PC-3 (cell line): ENCODE data around the gene TMEM132E. TPM values are rescaled to one million over a fixed set of nuclear protein-coding genes. Genes with fewer than 3 reads are reported as not detected.

Experiments used
- ATAC-seq: fragments of 200-7000 bp; cut with Tn5 transposase; 2 replicates; pipeline ENCODE4 v1.9.1; 2020; ENCODE audit warnings: mild to moderate bottlenecking, moderate library complexity
- BruUV-seq: library from RNA; stranded (reverse); fragments of 400-500 nt; replicated peaks from 2 replicates; lab custom pipeline; 2021; lab: Mats Ljungman, UMichigan
- CTCF ChIA-PET: fragments of 300-600 bp; sonication (Branson Sonifier 250); formaldehyde crosslinking; loops from one replicate; lab custom pipeline; 2022; ENCODE audit warnings: antibody characterized with exemption; lab: Charles Lee
- POLR2A ChIA-PET: fragments of 300-600 bp; sonication (Branson Sonifier 250); formaldehyde crosslinking; loops from one replicate; lab custom pipeline; 2022; ENCODE audit warnings: antibody characterized with exemption; ENCODE audit not compliant: unreplicated experiment; lab: Charles Lee
- DNase-seq: peaks from one replicate; pipeline ENCODE4 v3.0.0-alpha.2; 2015
- H2AFZ ChIP-seq: fragments of 300-600 bp; sonication (generic); 2 replicates; pipeline ENCODE4 v1.6.0; 2016; ENCODE audit warnings: antibody characterized with exemption, low read length
- H3F3A ChIP-seq: fragments of 300-600 bp; sonication (generic); one replicate; pipeline ENCODE4 v1.6.0; 2017; ENCODE audit warnings: antibody characterized with exemption, low read length, control low read depth, mild to moderate bottlenecking; ENCODE audit not compliant: unreplicated experiment
- H3K27ac ChIP-seq: fragments of 300-600 bp; sonication (generic); 2 replicates; pipeline ENCODE4 v1.5.1; 2016; ENCODE audit warnings: mild to moderate bottlenecking, low read length
- H3K27me3 ChIP-seq: fragments of 300-600 bp; sonication (generic); 2 replicates; pipeline ENCODE4 v1.6.1; 2016; ENCODE audit warnings: low read length, mixed read lengths
- H3K36me3 ChIP-seq: fragments of 300-600 bp; sonication (generic); 2 replicates; pipeline ENCODE4 v1.6.1; 2016; ENCODE audit warnings: low read depth, mixed run types, low read length, mixed read lengths
- H3K4me1 ChIP-seq: fragments of 300-600 bp; sonication (generic); 2 replicates; pipeline ENCODE4 v1.5.1; 2016; ENCODE audit warnings: low read length; ENCODE audit not compliant: insufficient read depth
- H3K4me2 ChIP-seq: fragments of 300-600 bp; sonication (generic); 2 replicates; pipeline ENCODE4 v1.6.0; 2016; ENCODE audit warnings: low read length
- H3K4me3 ChIP-seq: fragments of 300-600 bp; sonication (generic); 2 replicates; pipeline ENCODE4 v1.5.1; 2016; ENCODE audit warnings: mild to moderate bottlenecking, low read length, mixed read lengths
- H3K79me2 ChIP-seq: fragments of 300-600 bp; sonication (generic); 2 replicates; pipeline ENCODE4 v1.6.1; 2017; ENCODE audit warnings: low read length, mixed read lengths
- H3K9ac ChIP-seq: fragments of 300-600 bp; sonication (generic); 2 replicates; pipeline ENCODE4 v1.6.0; 2016; ENCODE audit warnings: mild to moderate bottlenecking, low read length
- H3K9me2 ChIP-seq: fragments of 300-600 bp; sonication (generic); replicated peaks from 2 replicates; pipeline ENCODE4 v1.6.1; 2016; ENCODE audit warnings: mixed run types, low read length, mixed read lengths
- H3K9me3 ChIP-seq: fragments of 300-600 bp; sonication (generic); 2 replicates; pipeline ENCODE4 v1.6.1; 2016; ENCODE audit warnings: low read length, mixed read lengths
- H4K20me1 ChIP-seq: fragments of 300-600 bp; sonication (generic); 2 replicates; pipeline ENCODE4 v1.6.1; 2016; ENCODE audit warnings: low read length, mixed read lengths
- EZH2 ChIP-seq: fragments of 300-600 bp; sonication (generic); IDR thresholded peaks from one replicate; pipeline ENCODE4 v1.6.1; 2017; ENCODE audit warnings: antibody characterized with exemption, mild to moderate bottlenecking, low read length; ENCODE audit not compliant: unreplicated experiment
- EZH2phosphoT487 ChIP-seq: fragments of 300-600 bp; sonication (generic); IDR thresholded peaks from 2 replicates; pipeline ENCODE4 v1.6.1; 2018; ENCODE audit warnings: mild to moderate bottlenecking, antibody characterized with exemption, low read length, borderline replicate concordance
- intact Hi-C: fragments of 100-400 bp; cut with micrococcal nuclease; formaldehyde crosslinking; loops from 2 replicates; pipeline ENCODE4 v1.9.0; 2023
- total RNA-seq: library from RNA; depleted of rRNA; stranded (reverse); fragments of >200 nt; gene quantifications from 2 replicates; pipeline ENCODE4 v1.2.3, GENCODE V29; 2014
- TF ChIP-seq, protein P1 (sequence below): fragments of 300-600 bp; sonication (generic); conservative IDR thresholded peaks from 2 replicates; pipeline ENCODE4 v1.5.1; 2017; ENCODE audit warnings: antibody characterized with exemption, low read depth, mild to moderate bottlenecking, low read length

The TMEM132E gene
- total RNA-seq, 1 experiment from 2014 or later: not detected

DNA sequence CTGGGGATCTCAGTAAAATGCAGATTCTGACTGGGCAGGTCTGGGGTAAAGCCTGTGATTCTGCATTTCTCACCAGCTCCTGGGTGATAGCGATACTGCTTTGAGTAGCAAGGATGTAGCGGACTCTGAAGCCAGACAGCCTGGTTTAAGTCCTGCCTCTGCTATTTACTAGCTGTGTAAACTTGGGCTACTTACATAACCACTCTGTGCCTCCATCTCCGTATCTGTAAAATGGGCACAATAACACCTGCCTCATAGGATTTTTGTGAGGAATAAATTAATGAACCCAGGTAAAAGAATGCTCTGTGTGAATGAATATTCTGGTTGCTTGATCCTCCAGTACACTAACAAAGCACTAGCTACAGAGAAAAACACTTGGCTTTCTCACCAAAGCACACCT is 54.4 kb downstream of the TMEM132E start:
- Histone ChIP-seq H3K4me3 (no peak overlapping the region), H3K79me2 (no peaks in the 10 kb centered on the region), H3K4me1 (no peaks in the 10 kb centered on the region), H4K20me1 (no peaks in the 10 kb centered on the region), H3K36me3 (no peaks in the 10 kb centered on the region), H3K9ac (no peak overlapping the region), H2AFZ (no peak overlapping the region), H3K27me3 (no peaks in the 10 kb centered on the region), H3F3A (no peaks in the 10 kb centered on the region), H3K27ac (no peak overlapping the region), H3K9me2 (no peaks in the 10 kb centered on the region), H3K4me2 (no peak overlapping the region), H3K9me3 (no peaks in the 10 kb centered on the region)
- CTCF ChIA-PET: no interaction called here
- TF ChIP-seq EZH2 (no peak), EZH2phosphoT487 (no peak)
- TF ChIP-seq, protein P1, sequence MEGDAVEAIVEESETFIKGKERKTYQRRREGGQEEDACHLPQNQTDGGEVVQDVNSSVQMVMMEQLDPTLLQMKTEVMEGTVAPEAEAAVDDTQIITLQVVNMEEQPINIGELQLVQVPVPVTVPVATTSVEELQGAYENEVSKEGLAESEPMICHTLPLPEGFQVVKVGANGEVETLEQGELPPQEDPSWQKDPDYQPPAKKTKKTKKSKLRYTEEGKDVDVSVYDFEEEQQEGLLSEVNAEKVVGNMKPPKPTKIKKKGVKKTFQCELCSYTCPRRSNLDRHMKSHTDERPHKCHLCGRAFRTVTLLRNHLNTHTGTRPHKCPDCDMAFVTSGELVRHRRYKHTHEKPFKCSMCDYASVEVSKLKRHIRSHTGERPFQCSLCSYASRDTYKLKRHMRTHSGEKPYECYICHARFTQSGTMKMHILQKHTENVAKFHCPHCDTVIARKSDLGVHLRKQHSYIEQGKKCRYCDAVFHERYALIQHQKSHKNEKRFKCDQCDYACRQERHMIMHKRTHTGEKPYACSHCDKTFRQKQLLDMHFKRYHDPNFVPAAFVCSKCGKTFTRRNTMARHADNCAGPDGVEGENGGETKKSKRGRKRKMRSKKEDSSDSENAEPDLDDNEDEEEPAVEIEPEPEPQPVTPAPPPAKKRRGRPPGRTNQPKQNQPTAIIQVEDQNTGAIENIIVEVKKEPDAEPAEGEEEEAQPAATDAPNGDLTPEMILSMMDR: no peak
- no peak for ATAC-seq
- BruUV-seq: no TSS peak
- POLR2A ChIA-PET: no interaction called here
- no peak for DNase-seq
- intact Hi-C loops: no loop called here

DNA sequence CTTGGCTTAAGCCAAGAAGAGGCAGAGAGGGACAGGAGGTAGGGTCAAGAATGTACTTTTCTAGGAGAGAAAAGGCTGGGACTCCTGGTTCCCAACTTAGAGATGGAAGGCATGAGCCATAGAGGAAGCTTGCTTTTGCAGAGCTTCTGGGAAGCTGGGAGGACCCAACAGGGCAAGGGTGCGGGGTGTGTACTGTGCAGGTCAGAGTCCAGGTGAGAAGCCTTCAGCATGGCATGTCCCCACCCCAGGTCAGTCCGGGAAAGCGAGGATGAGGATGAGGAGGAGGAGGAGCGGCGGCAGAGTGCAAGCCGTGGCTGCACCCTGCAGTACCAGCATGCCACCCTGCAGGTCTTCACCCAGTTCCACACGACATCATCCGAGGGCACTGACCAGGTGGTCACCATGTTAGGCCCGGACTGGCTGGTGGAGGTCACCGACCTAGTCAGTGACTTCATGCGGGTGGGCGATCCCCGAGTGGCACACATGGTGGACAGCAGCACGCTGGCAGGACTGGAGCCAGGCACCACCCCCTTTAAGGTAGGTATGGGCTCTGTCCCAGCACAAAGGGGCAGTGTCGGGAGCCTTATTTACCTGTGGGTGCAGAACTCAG is 55.3 kb downstream of the TMEM132E start:
- BruUV-seq: no TSS peak

DNA sequence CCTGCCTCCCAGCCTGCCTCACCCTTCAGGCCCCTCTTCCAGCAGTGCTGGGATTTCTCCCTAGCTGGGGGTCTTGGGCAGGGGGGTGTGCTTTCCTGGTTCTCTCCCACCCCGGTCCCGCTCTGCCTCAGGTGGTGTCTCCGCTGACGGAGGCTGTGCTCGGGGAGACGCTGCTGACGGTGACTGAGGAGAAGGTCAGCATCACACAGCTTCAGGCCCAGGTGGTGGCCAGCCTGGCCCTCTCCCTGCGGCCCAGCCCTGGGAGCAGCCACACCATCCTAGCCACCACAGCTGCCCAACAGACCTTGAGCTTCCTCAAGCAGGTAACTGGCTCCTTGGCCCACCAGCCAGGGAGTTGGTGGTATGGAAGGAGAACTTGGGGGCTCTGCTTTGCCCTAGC is 56.5 kb downstream of the TMEM132E start:
- Histone ChIP-seq H3K4me1 (no peaks in the 10 kb centered on the region), H3K4me2 (no peak overlapping the region), H3K36me3 (no peaks in the 10 kb centered on the region), H3F3A (no peaks in the 10 kb centered on the region), H2AFZ (no peak overlapping the region), H3K79me2 (no peaks in the 10 kb centered on the region), H3K27ac (no peak overlapping the region), H3K9me3 (no peaks in the 10 kb centered on the region), H4K20me1 (no peaks in the 10 kb centered on the region), H3K27me3 (0 out of 2 replicates have a peak, but pooled peaks cover 5% of the 10 kb centered on the region), H3K9ac (no peak overlapping the region), H3K4me3 (no peak overlapping the region), H3K9me2 (no peaks in the 10 kb centered on the region)
- no TSS peak for BruUV-seq
- DNase-seq (no peak), ATAC-seq (no peak)
- TF ChIP-seq, protein P1: no peak
- TF ChIP-seq EZH2phosphoT487: no peak
- TF ChIP-seq EZH2: no peak
- intact Hi-C loops: no loop called here
- ChIA-PET POLR2A (no interaction called here), CTCF (no interaction called here)

More for the DNA sequence above, 55.3 kb downstream of the TMEM132E start:
- intact Hi-C loops: no loop called here
- Histone ChIP-seq H3K9ac (no peak overlapping the region), H3K9me3 (no peaks in the 10 kb centered on the region), H3F3A (no peaks in the 10 kb centered on the region), H3K4me1 (no peaks in the 10 kb centered on the region), H3K27me3 (0 out of 2 replicates have a peak, but pooled peaks cover 5% of the 10 kb centered on the region), H3K27ac (no peak overlapping the region), H3K79me2 (no peaks in the 10 kb centered on the region), H3K9me2 (no peaks in the 10 kb centered on the region), H2AFZ (no peak overlapping the region), H3K4me2 (no peak overlapping the region), H3K4me3 (no peak overlapping the region), H3K36me3 (no peaks in the 10 kb centered on the region), H4K20me1 (no peaks in the 10 kb centered on the region)
- CTCF ChIA-PET: no interaction called here
- no peak for TF ChIP-seq EZH2
- no peak for TF ChIP-seq EZH2phosphoT487
- TF ChIP-seq, protein P1: no peak
- ATAC-seq (no peak), DNase-seq (no peak)
- POLR2A ChIA-PET: no interaction called here
